Activated T-cell treated with anti-CD3 and anti-CD28 coated beads, Interleukin-2, amount 50 U/mL, for 1 hour (primary cell): ENCODE measurements around the gene SLC29A3.
"Not testable (repeated sequence)": the region's sequence is repeated elsewhere in the genome, so short reads cannot be mapped to it uniquely, and the experiment has no call there.

Experiments used
- DNase-seq: peaks from one replicate; pipeline ENCODE4 v3.0.0-alpha.2; 2020

SLC29A3 gene

GRCh38 chr10:71349406-71349805, 30.3 kb downstream of the SLC29A3 start:
- no peak for DNase-seq

DNA sequence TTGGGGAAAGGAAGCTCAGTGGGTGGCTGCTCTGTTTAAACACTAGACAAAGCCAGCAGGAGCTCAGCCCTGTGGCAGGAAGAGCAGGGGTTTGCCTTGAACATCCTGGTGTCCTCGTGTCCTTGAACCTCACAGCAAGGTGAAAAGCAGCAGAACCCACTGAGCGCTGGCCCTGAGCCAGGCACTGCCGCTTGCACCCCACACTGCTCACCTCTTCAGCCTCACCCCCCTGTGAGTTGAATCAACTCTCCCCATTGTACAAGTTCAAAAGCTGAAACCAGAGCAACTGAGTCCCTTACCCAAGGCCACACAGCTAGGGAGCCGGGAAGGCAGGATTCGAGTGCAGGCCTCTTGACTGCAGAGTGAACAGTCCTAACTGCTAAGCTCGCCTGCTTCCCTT, 32.0 kb downstream of the SLC29A3 start:
- no peak for DNase-seq

DNA sequence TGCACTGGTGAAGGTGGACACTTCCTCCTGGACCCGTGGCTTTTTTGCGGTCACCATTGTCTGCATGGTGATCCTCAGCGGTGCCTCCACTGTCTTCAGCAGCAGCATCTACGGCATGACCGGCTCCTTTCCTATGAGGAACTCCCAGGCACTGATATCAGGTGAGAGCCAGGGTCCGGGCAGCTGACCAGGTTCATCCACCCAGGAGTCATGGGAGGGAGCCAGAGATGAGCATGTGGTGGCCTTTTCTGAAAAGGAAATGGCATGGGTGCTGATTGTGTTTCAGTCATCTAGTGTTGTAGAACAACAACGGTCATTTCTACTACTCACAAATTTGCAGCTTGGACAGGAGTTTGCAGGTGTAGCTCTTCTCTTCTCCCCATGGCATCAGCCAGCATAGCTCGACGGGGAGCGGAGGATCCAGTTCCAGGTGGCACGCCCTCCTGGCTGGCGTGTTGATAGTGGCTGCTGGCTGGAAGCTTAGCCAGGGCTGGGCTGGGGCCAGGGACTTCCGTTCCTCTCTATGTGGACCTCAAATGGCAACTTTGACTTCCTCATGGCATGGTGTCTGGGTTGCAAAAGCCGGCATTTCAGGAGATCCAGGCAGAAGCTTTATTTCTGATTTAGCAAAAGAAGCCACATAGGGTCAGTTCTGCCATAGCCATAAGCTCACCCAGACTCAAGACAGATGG, 32.7 kb downstream of the SLC29A3 start:
- DNase-seq: no peak

- no peak for DNase-seq
Observed at GRCh38 chr10:71353639-71354038, 34.6 kb downstream of the SLC29A3 start.

- no peak for DNase-seq
Observed at GRCh38 chr10:71354776-71355175, 35.7 kb downstream of the SLC29A3 start.

DNA sequence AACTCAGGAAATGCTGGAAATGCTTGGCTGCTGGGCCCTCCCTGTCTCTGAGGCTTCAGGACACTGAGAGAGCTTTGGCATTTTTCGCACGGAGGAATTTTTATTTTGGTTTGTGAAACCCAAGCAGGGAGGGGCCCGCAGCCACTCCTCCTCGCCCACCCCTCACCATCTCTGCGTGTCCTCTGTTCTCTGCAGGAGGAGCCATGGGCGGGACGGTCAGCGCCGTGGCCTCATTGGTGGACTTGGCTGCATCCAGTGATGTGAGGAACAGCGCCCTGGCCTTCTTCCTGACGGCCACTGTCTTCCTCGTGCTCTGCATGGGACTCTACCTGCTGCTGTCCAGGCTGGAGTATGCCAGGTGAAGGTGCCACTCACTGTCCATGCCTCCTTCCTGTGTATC, 36.8 kb downstream of the SLC29A3 start:
- no peak for DNase-seq

DNA sequence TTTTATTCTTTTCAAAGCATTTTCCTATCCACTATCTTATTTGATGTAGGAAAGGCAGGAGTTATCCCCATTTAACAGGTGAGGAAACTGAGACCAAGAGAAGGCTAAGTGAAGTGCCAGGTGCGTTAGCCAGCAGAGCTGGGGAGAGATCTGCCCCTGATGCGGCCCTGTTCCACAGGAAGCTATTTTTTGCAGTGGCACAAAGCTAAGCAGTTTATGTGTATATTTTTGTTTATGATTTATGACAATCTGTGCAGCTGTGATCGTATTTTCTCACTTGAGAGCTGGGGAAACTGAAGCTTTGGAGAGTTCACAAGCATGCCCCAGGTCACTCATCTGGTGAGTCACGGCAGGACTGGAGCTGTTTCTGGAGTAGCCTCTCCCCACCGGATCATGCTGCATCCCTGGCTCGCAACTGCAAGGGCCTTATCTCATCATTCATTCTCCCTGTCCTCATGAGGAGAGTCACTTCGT, 38.8 kb downstream of the SLC29A3 start:
- no peak for DNase-seq

GRCh38 chr10:71358277-71358676, 39.2 kb downstream of the SLC29A3 start:
- DNase-seq: no peak

- not testable (repeated sequence) for DNase-seq
Observed at GRCh38 chr10:71358906-71359305, 39.8 kb downstream of the SLC29A3 start.

GRCh38 chr10:71359364-71360046, 40.4 kb downstream of the SLC29A3 start:
- DNase-seq: no peak

DNA sequence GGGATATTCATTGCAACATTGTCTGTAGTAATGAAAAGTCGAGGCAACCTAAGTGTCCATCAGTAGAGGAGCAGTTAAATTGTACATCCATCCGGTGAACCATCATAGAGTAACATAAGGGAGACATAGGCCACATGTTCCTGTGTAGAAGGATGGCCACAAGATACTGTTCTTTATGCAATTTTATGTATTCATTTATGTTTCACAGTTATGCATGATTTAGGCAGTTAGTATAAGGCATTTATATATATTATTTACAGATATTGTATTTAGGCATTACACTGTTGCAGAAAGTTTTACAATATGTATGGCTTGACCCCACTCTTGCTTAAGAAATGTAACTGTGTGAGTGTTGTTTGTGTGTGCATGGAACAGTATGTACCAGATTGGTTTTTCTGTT, 41.7 kb downstream of the SLC29A3 start:
- DNase-seq: no peak

- DNase-seq: no peak
Observed at GRCh38 chr10:71361581-71361980, 42.5 kb downstream of the SLC29A3 start.

- DNase-seq: no peak
Observed at GRCh38 chr10:71362141-71362540, 43.1 kb downstream of the SLC29A3 start.

DNA sequence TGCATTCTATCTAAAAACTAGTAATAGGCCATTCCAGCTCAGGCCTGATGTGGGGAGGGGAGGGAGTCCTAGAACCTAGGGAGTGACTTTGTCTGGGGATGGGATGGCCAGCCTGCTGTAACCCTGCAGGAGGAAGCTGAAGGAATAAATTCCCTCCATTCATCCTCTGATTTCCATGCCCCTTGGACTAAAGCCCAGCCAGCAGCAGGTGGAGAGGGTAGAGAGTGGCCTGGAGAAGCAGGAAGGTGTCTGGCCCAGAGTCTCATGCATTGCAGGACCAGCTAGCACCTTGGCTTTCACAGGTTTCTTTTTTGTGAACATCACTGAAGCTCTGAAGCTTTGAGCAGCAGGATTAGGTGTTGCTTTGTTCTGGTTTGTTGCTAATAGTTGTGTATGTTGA, 44.9 kb downstream of the SLC29A3 start:
- no peak for DNase-seq

- no peak for DNase-seq
Observed at GRCh38 chr10:71365366-71365765, 46.3 kb downstream of the SLC29A3 start.

DNA sequence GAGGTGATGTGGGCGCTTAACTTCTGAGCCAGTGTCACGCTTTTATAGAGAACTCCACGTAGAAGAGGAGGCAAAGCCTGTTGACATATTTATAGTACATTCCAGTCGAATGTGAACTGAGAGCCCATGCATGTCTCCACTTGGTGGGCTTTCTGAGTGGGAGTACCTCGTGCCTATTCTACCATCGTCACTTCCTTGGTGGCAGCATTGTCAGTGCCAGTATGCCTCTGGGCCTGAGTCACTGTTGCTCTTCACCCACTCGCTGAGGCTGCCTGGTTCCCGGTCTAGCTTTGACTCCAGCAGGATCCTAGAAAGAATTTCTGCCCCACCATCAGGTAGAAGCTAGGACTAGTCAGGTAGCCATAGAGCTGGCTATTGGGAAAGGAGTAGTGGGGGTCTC, 47.6 kb downstream of the SLC29A3 start:
- DNase-seq: no peak

DNA sequence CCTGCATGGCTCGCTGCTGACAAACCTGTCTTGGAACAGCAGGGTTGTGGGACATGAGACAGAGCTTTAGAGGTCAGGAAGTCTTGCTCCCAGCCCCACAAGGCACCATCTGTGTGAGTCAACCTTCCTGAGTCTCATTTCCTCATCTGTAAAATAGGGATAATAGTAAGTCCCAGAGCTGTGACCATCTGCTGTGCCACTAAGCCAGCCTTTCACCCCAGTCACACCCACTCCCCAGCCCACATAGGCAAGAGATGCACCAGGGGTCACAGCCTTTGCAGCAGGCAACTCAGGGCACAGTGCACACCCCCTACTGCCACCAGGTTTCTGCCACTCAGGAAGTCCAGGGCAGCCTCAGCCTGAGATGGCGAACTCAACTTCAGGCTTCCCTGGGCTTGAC, 48.2 kb downstream of the SLC29A3 start:
- no peak for DNase-seq

DNA sequence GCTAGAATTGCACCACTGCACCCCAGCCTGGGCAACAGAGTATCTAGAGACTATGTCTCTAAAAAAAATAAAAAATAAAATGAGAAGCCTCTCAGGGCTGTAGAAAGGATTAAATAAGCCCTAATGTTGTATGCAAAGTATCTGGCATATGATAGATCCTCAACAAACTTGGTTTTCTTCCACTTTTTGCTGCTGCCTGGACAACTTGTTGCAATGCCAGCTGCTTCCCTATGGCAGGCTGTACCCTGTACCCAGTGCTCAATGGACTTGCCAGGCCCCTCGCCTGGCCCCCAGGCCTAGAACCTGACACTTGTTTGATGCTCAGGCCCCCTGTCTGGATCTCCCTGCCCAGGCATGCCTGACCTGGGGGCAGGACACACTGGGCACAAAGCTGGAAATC, 49.1 kb downstream of the SLC29A3 start:
- no peak for DNase-seq

GRCh38 chr10:71368643-71369042, 49.6 kb downstream of the SLC29A3 start:
- DNase-seq: no peak

DNA sequence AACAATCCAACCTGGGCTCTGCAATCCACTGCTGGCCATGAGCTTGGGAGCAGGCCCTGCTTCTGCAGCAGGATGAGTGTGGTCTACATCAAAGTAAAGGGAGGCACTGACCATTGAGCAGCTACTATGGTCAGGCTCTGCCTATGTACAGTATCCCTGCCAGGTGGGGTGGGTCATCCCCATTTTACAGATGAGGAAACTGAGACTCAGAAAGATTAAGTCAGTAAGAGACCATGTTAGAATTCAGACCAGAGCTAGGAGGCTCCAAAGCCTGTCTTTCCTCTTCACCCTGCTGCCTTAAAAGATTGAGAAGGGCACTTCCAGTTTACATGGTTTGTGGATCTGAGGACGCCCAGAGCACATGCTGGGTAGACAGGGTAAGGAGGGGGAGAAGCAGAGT, 50.5 kb downstream of the SLC29A3 start:
- DNase-seq: no peak

- no peak for DNase-seq
Observed at GRCh38 chr10:71370031-71370430, 51.0 kb downstream of the SLC29A3 start.

- no peak for DNase-seq
Observed at GRCh38 chr10:71371750-71372166, 52.7 kb downstream of the SLC29A3 start.

DNA sequence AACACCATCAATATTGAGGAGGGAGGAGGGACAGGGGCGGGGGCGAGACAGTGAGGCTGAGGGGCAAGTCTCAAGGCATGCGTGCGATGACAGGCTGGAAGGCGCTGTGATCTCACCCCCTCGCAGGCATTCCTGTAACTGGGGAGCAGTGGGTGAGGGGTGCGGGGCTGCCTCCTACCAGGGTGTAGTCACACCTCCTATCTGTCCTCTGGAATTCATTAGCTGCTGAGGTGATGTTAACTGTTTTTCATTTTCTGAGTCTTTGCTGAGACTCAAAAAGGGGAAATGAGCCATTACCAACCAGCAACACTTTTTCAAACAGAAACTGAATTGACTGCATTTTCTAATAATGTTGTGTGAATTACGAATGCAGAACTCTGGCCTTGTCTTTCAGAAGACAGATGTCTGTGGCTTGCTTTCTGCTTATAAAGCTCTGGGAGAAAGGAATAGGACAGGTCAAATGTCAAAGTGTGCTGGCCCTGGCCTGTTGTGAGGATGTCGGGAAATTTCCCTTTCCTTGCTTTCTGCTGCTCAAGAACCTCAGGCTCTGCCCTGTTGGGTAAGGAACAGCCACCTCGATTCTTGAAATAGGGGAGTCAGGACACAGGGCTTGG, 53.9 kb downstream of the SLC29A3 start:
- no peak for DNase-seq
